GM21723 (cell line): ENCODE results near the gene PRKCB.
"Not testable (repeated sequence)": the region's sequence is repeated elsewhere in the genome, so short reads cannot be mapped to it uniquely, and the experiment has no call there.

Experiments
- ATAC-seq: cut with Tn5 transposase; IDR thresholded peaks from one replicate; pipeline ENCODE4 v1.9.1; 2021; ENCODE audit warnings: mild to moderate bottlenecking, moderate library complexity; ENCODE audit not compliant: unreplicated experiment

Gene PRKCB

GRCh38 chr16:24198807-24199533, 363.2 kb downstream of the PRKCB start:
- no peak for ATAC-seq

GRCh38 chr16:24203675-24204074, 367.9 kb downstream of the PRKCB start:
- no peak for ATAC-seq

- no peak for ATAC-seq
These were observed 368.4 kb downstream of the PRKCB start for GRCh38 chr16:24204150-24204665.

- ATAC-seq: no peak
These were observed 371.1 kb downstream of the PRKCB start for GRCh38 chr16:24206926-24207325.

- ATAC-seq: no peak
These were observed 372.9 kb downstream of the PRKCB start for GRCh38 chr16:24208710-24209109.

GRCh38 chr16:24214992-24215391, 379.2 kb downstream of the PRKCB start:
- ATAC-seq: no peak

- ATAC-seq: no peak
These were observed 381.2 kb downstream of the PRKCB start for GRCh38 chr16:24216961-24217360.

GRCh38 chr16:24217461-24217860, 381.7 kb downstream of the PRKCB start:
- ATAC-seq: no peak

GRCh38 chr16:24218299-24218698, 382.5 kb downstream of the PRKCB start:
- no peak for ATAC-seq

GRCh38 chr16:24221219-24221618, 385.4 kb downstream of the PRKCB start:
- ATAC-seq: no peak

GRCh38 chr16:24228514-24228913, 392.7 kb downstream of the PRKCB start:
- ATAC-seq: no peak

- no peak for ATAC-seq
These were observed 397.2 kb downstream of the PRKCB start for GRCh38 chr16:24232936-24233335.

- ATAC-seq: no peak
These were observed 399.0 kb downstream of the PRKCB start for GRCh38 chr16:24234737-24235136.

GRCh38 chr16:24235806-24236205, 400.0 kb downstream of the PRKCB start:
- ATAC-seq: no peak

GRCh38 chr16:24238846-24239245, 403.1 kb downstream of the PRKCB start:
- ATAC-seq: not testable (repeated sequence)

- no peak for ATAC-seq
These were observed 411.3 kb downstream of the PRKCB start for GRCh38 chr16:24246911-24247607.

- ATAC-seq: no peak
These were observed 417.4 kb downstream of the PRKCB start for GRCh38 chr16:24253192-24253591.

GRCh38 chr16:24255456-24256371, 419.9 kb downstream of the PRKCB start, which contains the start of gene CACNG3:
TSS of gene CACNG3 (plus strand) at chr16:24256335. CDS start at chr16:24256755, 420 bp downstream.
- no peak for ATAC-seq

- ATAC-seq: no peak
These were observed 422.2 kb downstream of the PRKCB start for GRCh38 chr16:24257958-24258357.

- no peak for ATAC-seq
These were observed 423.0 kb downstream of the PRKCB start for GRCh38 chr16:24258791-24259190.

- ATAC-seq: no peak
These were observed 427.0 kb downstream of the PRKCB start for GRCh38 chr16:24262816-24263215.
